Measurements from ENCODE around the gene KLK15. TPM values are rescaled to one million over a fixed set of nuclear protein-coding genes. Genes with fewer than 3 reads are reported as not detected.

Gene KLK15
- total and polyA plus RNA-seq, 7 donors: not detected

- DNase-seq: no peak
- peak in 1 of 4 donors; percentile 18 for ATAC-seq
- Histone ChIP-seq H3K36me3 (ENCODE audit: insufficient read depth in 1 of 2, low read depth in 1 of 2) (peaks cover 0 to 32% of the 10 kb centered on the region in 2 donors), H3K4me3 (peak overlapping the region; percentile 98), H3K4me1 (peaks cover 17% of the 10 kb centered on the region), H3K9me3 (no peaks in the 10 kb centered on the region), H3K27ac (peak overlapping the region; percentile 94), H3K27me3 (ENCODE audit: insufficient read depth in 3 of 3, low read length in 2 of 3) (no peaks in the 10 kb centered on the region)
- TF ChIP-seq CTCF (IDR thresholded peaks at IDR 0.05): no peak
- 0% methylated on average over 30 to 40 of the region's 40 CpGs for WGBS, 3 donors
- intact Hi-C loops (cut with DNase I): no loop called here
Observed at GRCh38 chr19:50803633-50804419, 29.5 kb downstream of the KLK15 start.

DNA sequence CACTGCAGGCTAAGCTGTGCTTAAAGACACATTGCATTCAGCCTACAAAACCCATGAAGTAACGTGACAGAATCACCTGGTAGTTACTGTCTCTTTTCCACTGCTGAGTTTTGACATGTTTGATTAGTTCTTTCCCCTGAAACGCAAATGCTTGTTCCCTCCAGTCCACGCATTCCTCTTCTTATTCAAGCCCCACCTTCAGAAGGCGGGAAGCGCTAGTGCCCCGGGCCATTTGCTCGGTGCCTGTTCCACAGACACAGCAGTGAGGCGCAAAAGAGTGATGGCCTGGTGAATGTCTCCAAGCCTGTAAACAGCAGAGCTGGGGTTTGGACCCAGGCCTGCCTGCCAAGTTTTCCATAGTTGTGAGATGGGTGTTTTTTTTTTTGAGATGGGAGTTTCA, 32.3 kb downstream of the KLK15 start:
- peaks cover 3 to 53% of the 10 kb centered on the region in 2 donors for H3K36me3 ChIP-seq (ENCODE audit: insufficient read depth in 1 of 2, low read depth in 1 of 2)
- no peak overlapping the region for H3K27ac ChIP-seq
- peaks cover 17% of the 10 kb centered on the region for H3K4me1 ChIP-seq
- no peaks in the 10 kb centered on the region for H3K27me3 ChIP-seq (ENCODE audit: insufficient read depth in 3 of 3, low read length in 2 of 3)
- DNase-seq (no peak), ATAC-seq (no peak)
- no peak overlapping the region for H3K4me3 ChIP-seq
- no peak for TF ChIP-seq CTCF (IDR thresholded peaks at IDR 0.05)
- intact Hi-C loops (cut with DNase I): no loop called here
- H3K9me3 ChIP-seq: no peaks in the 10 kb centered on the region
- WGBS, 3 donors: 87 to 91% (median 89%) methylated on average over 8 of the region's 8 CpGs

GRCh38 chr19:50799547-50799851, 33.9 kb downstream of the KLK15 start:
- ATAC-seq (no peak), DNase-seq (no peak)
- no peak overlapping the region for H3K27ac ChIP-seq
- no peaks in the 10 kb centered on the region for H3K27me3 ChIP-seq (ENCODE audit: insufficient read depth in 3 of 3, low read length in 2 of 3)
- H3K4me3 ChIP-seq: no peak overlapping the region
- peaks cover 14% of the 10 kb centered on the region for H3K4me1 ChIP-seq
- H3K9me3 ChIP-seq: no peaks in the 10 kb centered on the region
- WGBS, 3 donors: 72 to 80% (median 77%) methylated on average over 3 of the region's 3 CpGs
- TF ChIP-seq CTCF (IDR thresholded peaks at IDR 0.05): no peak
- H3K36me3 ChIP-seq (ENCODE audit: insufficient read depth in 1 of 2, low read depth in 1 of 2): peaks cover 3 to 59% of the 10 kb centered on the region in 2 donors
- intact Hi-C loops (cut with DNase I): no loop called here

- Histone ChIP-seq H3K9me3 (no peaks in the 10 kb centered on the region), H3K4me3 (no peak overlapping the region), H3K4me1 (peaks cover 14% of the 10 kb centered on the region), H3K36me3 (ENCODE audit: insufficient read depth in 1 of 2, low read depth in 1 of 2) (peaks cover 3 to 59% of the 10 kb centered on the region in 2 donors), H3K27me3 (ENCODE audit: insufficient read depth in 3 of 3, low read length in 2 of 3) (no peaks in the 10 kb centered on the region), H3K27ac (no peak overlapping the region)
- DNase-seq (no peak), ATAC-seq (no peak)
- WGBS, 3 donors: 87 to 90% (median 87%) methylated on average over 20 to 21 of the region's 21 CpGs
- no peak for TF ChIP-seq CTCF (IDR thresholded peaks at IDR 0.05)
- intact Hi-C loops (cut with DNase I): no loop called here
Observed at GRCh38 chr19:50798659-50799546, 34.5 kb downstream of the KLK15 start.
